GM12878 (cell line): ENCODE results near the gene LBHD1. TPM values are rescaled to one million over a fixed set of nuclear protein-coding genes. Genes with fewer than 3 reads are reported as not detected.

Experiments
- CHD1 ChIP-seq: IDR thresholded peaks from 2 replicates; pipeline ENCODE4 v1.6.1; 2012; ENCODE audit warnings: low read depth, low read length, improper control_type of control experiment
- ETV6 ChIP-seq, 2 experiments: fragments of 450-650 bp in 1 of 2; IDR thresholded peaks in 1 of 2; conservative IDR thresholded peaks in 1 of 2; 2 replicates each; pipeline ENCODE4 v1.6.1; 2014; ENCODE audit warnings: antibody characterized with exemption in 1 of 2, borderline replicate concordance in 1 of 2, low read depth in 1 of 2, mild to moderate bottlenecking in 1 of 2, moderate library complexity in 1 of 2
- FOS ChIP-seq: IDR thresholded peaks from 3 replicates; pipeline ENCODE4 v1.6.1; 2011; ENCODE audit warnings: borderline replicate concordance; ENCODE audit not compliant: insufficient read length; ENCODE audit errors: extremely low read depth
- GABPA ChIP-seq: IDR thresholded peaks from 2 replicates; pipeline ENCODE4 v1.6.1; 2014; ENCODE audit warnings: antibody characterized with exemption, low read depth, mild to moderate bottlenecking, inconsistent platforms
- MTA2 ChIP-seq: fragments of 450-650 bp; IDR thresholded peaks from 2 replicates; pipeline ENCODE4 v1.6.1; 2016; ENCODE audit warnings: low read depth, mild to moderate bottlenecking, moderate library complexity
- NFXL1 ChIP-seq: fragments of 450-650 bp; IDR thresholded peaks from 2 replicates; pipeline ENCODE4 v1.6.1; 2017; ENCODE audit warnings: antibody characterized with exemption, mild to moderate bottlenecking, borderline replicate concordance
- NRF1 ChIP-seq: conservative IDR thresholded peaks from 2 replicates; pipeline ENCODE4 v1.6.1; 2011; ENCODE audit warnings: mild to moderate bottlenecking, low read depth, low read length, improper control_type of control experiment
- POLR2AphosphoS2 ChIP-seq: IDR thresholded peaks from 2 replicates; pipeline ENCODE4 v1.6.1; 2011; ENCODE audit warnings: low read depth, mild to moderate bottlenecking, low read length, improper control_type of control experiment, moderate library complexity
- RAD21 ChIP-seq: IDR thresholded peaks from 2 replicates; pipeline ENCODE4 v1.6.1; 2011; ENCODE audit warnings: mild to moderate bottlenecking, low read depth, low read length, moderate library complexity; ENCODE audit not compliant: insufficient read depth
- SIX5 ChIP-seq: IDR thresholded peaks from 2 replicates; pipeline ENCODE4 v1.6.1; 2011; ENCODE audit warnings: mild to moderate bottlenecking, low read depth, low read length, moderate library complexity; ENCODE audit not compliant: severe bottlenecking
- STAT1 ChIP-seq: fragments of 450-650 bp; conservative IDR thresholded peaks from 2 replicates; pipeline ENCODE4 v1.6.1; 2014; ENCODE audit warnings: antibody characterized with exemption, mild to moderate bottlenecking
- ZNF217 ChIP-seq: fragments of 450-650 bp; IDR thresholded peaks from 2 replicates; pipeline ENCODE4 v1.6.1; 2017; ENCODE audit warnings: antibody characterized with exemption, mild to moderate bottlenecking
- ZNF24 ChIP-seq: fragments of 450-650 bp; IDR thresholded peaks from 2 replicates; pipeline ENCODE4 v1.6.1; 2017; ENCODE audit warnings: antibody characterized with exemption, mild to moderate bottlenecking
- polyA plus RNA-seq, 11 experiments: library from polyadenylated mRNA; depleted of rRNA in 4 of 11; unstranded in 6 of 11; stranded (reverse) in 5 of 11; fragments of >200 nt; fragmentation: Nextera tagmentation in 4 of 11; fragmentation: Illumina TruSeq in 1 of 11; extraction: Ambion mirVana in 4 of 11; extraction: Trizol in 1 of 11; gene quantifications; 1 replicate in 1 of 11; 2 replicates in 10 of 11; pipeline versions ENCODE4 v1.2.1 to v1.2.3, GENCODE V29; 2011 to 2016; ENCODE audit warnings: inconsistent platforms in 2 of 11, missing spikeins in 2 of 11, low read depth in 1 of 11
- total RNA-seq, 4 experiments: library from RNA; depleted of rRNA in 3 of 4; stranded (reverse); fragments of >200 nt in 3 of 4; fragmentation: Illumina TruSeq in 1 of 4; extraction: Trizol in 1 of 4; gene quantifications; 2 replicates each; pipeline versions ENCODE4 v1.2.1 to v1.2.3, GENCODE V29; 2013 to 2021
- TF ChIP-seq, protein P1 (sequence below): fragments of 450-650 bp; IDR thresholded peaks from 2 replicates; pipeline ENCODE4 v1.6.1; 2017; ENCODE audit warnings: mild to moderate bottlenecking
- TF ChIP-seq, protein P2 (sequence below): IDR thresholded peaks from 2 replicates; pipeline ENCODE4 v1.6.1; 2011; ENCODE audit warnings: low read depth, low read length, improper control_type of control experiment, borderline replicate concordance

The LBHD1 gene
- total and polyA plus RNA-seq, 10 of the 15 experiments (the other 5 are each of a cell fraction or from before 2014, with no cell fraction given): 0.79 to 12.0 (median 7.6) TPM

DNA sequence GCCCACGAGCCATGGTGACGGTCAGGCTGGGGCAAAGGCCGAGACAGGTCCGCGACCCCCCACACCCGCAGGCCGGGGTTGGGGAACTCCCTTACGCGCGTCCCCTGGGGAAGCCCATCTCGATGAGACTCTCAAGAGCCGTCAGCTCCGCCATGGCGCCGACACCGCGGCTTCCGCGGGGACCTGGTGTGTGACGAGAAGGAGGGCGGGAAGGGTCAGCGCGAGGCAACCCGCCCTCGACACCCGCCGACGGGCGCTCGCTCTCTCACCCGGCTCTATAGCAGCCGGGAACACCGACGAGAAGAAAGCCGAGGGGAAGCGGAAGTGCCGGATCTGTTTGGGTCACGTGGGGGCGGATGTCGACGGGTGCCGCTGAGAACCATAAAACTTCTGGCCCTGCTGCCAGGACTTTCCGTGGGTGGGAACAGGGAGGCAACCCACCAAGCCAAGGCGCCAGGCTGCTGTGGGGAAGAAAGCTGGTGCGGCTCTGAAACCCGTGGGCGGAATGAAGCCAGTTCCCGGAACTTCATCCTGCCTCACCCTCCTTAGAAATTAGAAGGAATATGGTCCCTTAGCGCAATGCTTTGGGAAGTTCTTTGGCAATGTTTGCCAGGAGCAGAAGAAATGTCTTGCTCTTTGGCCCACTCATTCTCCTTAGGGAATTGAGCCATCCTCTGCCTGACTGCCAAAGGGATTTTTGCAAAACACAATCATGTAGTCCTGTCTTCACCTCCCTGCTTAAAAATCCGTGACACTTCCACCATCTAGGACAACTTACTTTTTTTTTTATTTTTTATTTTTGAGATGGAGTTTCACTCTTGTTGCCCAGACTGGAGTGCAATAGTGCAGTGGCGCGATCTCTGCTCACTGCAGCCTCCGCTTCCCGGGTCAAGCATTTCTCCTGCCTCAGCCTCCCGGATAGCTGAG, 7.0 kb upstream of the LBHD1 start, which contains the start of gene UBXN1 (continued):
- TF ChIP-seq, protein P1, sequence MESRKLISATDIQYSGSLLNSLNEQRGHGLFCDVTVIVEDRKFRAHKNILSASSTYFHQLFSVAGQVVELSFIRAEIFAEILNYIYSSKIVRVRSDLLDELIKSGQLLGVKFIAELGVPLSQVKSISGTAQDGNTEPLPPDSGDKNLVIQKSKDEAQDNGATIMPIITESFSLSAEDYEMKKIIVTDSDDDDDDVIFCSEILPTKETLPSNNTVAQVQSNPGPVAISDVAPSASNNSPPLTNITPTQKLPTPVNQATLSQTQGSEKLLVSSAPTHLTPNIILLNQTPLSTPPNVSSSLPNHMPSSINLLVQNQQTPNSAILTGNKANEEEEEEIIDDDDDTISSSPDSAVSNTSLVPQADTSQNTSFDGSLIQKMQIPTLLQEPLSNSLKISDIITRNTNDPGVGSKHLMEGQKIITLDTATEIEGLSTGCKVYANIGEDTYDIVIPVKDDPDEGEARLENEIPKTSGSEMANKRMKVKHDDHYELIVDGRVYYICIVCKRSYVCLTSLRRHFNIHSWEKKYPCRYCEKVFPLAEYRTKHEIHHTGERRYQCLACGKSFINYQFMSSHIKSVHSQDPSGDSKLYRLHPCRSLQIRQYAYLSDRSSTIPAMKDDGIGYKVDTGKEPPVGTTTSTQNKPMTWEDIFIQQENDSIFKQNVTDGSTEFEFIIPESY: peak; percentile 81; the same call in 1 of the 2 replicates
- TF ChIP-seq NFXL1 (no peak), ZNF217 (no peak), ETV6 (conservative IDR thresholded peaks at IDR 0.05 in 1 of 2, IDR thresholded peaks at IDR 0.05 in 1 of 2; ENCODE audit: borderline replicate concordance in 1 of 2, low read depth in 1 of 2) (peak in 1 of 2 experiments; percentile 23; a peak in 1 of 4 replicates), SIX5 (peak; percentile 61), POLR2AphosphoS2 (0 out of 2 replicates have a peak, but pooled peaks have one; percentile 43), NRF1 (no peak), MTA2 (peak; percentile 32; the same call in 1 of the 2 replicates), GABPA (peak; percentile 92), CHD1 (no peak), RAD21 (no peak), STAT1 (peak; percentile 76; the same call in 1 of the 2 replicates), ZNF24 (no peak), FOS (no peak)
- TF ChIP-seq, protein P2, sequence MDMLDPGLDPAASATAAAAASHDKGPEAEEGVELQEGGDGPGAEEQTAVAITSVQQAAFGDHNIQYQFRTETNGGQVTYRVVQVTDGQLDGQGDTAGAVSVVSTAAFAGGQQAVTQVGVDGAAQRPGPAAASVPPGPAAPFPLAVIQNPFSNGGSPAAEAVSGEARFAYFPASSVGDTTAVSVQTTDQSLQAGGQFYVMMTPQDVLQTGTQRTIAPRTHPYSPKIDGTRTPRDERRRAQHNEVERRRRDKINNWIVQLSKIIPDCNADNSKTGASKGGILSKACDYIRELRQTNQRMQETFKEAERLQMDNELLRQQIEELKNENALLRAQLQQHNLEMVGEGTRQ: peak; percentile 96
